HL-60/S4 (cell line): ENCODE results near the gene CLIC4.
"Not testable (repeated sequence)": the region's sequence is repeated elsewhere in the genome, so short reads cannot be mapped to it uniquely, and the experiment has no call there.

ENCODE experiments used
- in situ Hi-C: fragments of 300-500 bp; cut with MboI; formaldehyde crosslinking; loops from 2 replicates; pipeline ENCODE4 v1.14.3; 2022; ENCODE audit warnings: low sequenced_read_pairs

CLIC4 gene

GRCh38 chr1:24771574-24771973 is 26.3 kb downstream of the CLIC4 start:
- in situ Hi-C loops = no loop called here

GRCh38 chr1:24773618-24774017 is 28.4 kb downstream of the CLIC4 start:
- in situ Hi-C loops = no loop called here

DNA sequence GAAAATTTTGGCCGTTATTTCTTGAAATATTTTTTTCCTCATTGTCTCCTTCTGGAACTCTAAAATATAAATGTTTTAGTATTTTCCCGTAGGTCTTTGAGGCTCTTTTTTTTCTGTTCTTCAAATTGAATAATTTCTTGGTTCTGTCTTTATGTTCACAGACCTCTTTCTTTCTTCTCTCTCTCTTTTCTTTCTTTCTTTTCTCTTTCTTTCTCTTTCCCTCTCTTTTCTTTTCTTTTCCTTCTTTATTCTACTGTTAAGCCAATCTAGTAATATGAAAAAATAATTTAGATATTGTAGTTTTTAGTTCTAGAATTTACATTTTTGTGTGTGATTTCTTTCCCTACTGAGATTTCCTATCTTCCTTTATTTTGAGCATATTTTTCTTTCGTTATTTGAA is 30.1 kb downstream of the CLIC4 start:
- in situ Hi-C loops = no loop called here

- in situ Hi-C loops = no loop called here
Measured at GRCh38 chr1:24775916-24776315, 30.7 kb downstream of the CLIC4 start.

DNA sequence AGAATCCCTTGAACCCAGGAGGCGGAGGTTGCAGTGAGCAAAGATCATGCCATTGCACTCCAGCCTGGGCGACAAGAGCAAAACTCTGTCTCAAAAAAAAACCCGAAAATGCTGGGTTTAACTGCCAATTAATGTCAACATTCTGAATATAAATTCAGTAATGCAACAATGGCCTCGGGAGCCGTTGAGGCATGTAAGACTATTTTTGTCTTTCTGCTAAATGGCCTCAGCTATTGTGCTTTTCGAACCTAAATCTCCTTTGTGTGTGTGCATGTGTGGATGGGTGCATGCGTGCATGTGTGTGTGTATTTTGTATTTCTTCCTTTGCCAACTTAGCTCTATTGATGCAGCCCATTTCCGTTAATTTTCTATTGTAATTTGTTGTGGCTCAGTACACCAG is 31.6 kb downstream of the CLIC4 start:
- in situ Hi-C loops = no loop called here

DNA sequence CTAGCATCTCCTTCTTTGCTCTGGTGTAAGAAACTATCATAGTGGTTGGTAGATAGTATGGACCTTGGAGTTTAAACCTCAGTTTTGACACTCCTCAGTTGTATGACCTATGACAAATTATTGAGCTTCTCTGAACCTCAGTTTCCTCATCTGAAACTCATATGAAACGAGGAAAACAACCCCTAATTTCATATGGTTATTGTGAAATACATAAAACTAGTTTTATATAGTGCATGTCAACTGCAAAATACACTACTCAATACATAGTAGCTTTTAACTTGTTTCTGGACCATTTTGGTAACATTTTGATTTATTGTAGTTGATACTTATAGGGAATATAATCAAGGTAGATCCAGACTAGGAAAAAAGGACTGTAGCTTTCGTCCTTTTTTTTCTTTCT is 32.9 kb downstream of the CLIC4 start:
- in situ Hi-C loops = no loop called here

DNA sequence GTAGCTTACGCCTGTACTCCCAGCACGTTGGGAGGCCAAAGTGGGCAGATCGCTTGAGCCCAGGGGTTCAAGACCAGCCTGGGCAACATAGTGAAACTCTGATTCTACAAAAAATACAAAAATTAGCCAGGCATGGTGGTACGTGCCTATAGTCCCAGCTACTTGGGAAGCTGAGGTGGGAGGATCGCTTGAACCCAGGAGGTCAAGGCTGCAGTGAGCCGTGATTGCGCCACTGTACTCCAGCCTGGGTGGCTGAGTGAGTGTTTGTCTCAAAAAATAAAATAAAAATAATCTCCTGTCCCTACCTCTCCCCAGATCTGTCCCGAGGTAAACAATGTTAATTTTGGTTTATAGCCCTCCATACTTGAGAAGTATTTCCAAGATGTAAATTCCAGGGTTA is 34.0 kb downstream of the CLIC4 start:
- in situ Hi-C loops = not testable (repeated sequence)

- in situ Hi-C loops = no loop called here
Measured at GRCh38 chr1:24779689-24780464, 34.6 kb downstream of the CLIC4 start.

GRCh38 chr1:24780626-24781025 is 35.4 kb downstream of the CLIC4 start:
- in situ Hi-C loops = not testable (repeated sequence)

GRCh38 chr1:24782689-24783088 is 37.4 kb downstream of the CLIC4 start:
- in situ Hi-C loops = no loop called here

DNA sequence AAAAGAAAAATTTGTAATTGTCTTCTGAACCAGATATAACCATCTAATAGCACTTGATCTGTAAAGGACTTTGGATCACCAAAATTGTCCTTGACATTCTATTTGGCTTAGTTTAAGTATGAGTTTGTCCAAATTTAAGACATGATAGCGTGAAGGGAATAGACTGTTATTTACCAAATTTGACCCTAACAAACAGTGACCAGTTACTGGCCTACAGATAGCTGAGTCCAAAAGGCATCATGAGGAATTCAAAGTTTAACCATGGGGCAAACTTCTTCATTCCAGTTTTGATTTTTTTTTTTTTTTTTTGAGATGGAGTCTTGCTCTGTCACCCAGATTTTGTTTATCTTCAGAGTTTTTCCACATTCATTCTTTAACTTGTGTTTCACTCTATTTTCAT is 38.5 kb downstream of the CLIC4 start:
- in situ Hi-C loops = no loop called here

GRCh38 chr1:24786191-24786590 is 40.9 kb downstream of the CLIC4 start:
- in situ Hi-C loops = no loop called here

- in situ Hi-C loops = no loop called here
Measured at GRCh38 chr1:24790490-24790889, 45.2 kb downstream of the CLIC4 start.

DNA sequence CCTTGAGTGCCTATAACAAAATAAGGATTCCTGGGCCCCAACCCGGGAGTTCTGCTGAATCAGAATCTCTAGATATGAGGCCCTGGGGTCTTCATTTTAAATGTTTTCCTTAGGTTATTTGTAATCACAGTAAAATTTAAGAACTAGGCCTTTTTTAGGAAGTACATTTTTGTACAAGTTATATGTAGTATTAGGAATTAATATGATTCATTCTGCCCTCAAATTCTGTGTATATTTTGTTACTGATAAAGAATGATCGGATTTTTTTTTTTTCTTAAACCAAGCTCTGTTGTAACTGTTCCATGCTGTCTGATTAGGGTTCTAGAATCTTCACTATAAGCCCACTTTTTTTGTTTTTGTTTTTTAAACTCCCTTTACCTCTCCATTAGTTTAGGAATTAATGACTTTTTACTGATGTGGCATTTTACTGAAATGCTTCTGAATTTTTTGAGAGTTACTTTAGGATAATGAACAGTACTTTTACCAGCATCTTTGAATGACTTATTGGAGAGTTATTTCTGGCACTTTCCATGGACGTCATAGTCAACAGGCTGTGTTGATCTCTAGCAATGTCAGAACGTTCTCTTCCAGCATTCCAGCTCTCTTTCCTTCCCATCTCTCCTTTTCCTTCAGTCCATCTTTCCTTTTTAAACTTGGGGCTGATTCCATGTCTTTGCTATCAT is 48.3 kb downstream of the CLIC4 start:
- in situ Hi-C loops = no loop called here

DNA sequence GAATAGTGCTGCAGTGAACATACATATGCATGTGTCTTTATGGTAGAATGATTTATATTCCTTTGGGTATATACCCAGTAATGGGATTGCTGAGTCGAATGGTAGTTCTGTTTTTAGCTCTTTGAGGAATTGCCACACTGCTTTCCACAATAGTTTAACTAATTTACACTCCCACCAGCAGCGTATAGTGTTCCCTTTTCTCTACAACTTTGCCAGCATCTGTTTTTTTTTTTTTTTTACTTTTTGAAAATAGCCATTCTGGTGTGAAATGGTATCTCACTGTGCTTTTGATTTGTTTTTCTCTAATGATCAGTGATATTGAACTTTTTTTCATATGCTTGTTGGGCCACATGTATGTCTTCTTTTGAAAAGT is 48.9 kb downstream of the CLIC4 start:
- in situ Hi-C loops = not testable (repeated sequence)

- in situ Hi-C loops = no loop called here
Measured at GRCh38 chr1:24795236-24795635, 50.0 kb downstream of the CLIC4 start.

- in situ Hi-C loops = no loop called here
Measured at GRCh38 chr1:24796524-24796923, 51.3 kb downstream of the CLIC4 start.

- in situ Hi-C loops = not testable (repeated sequence)
Measured at GRCh38 chr1:24799242-24799641, 54.0 kb downstream of the CLIC4 start.

DNA sequence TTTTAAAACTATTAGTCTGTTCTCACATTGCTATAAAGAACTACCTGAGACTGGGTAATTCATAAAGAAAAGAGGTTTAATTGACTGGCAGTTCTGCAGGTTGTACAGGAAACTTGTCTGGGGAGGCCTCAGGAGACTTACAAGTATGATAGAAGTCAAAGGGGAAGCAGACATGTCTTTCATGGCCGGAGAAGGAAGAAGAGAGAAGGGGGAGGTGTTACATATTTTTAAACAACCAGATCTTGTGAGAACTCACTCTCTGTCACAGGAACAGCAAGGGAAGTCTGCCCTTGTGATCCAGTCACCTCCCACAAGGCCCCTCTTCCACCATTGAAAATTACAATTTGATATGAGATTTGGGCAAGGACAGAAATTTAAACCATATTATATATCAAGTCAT is 55.9 kb downstream of the CLIC4 start:
- in situ Hi-C loops = no loop called here

DNA sequence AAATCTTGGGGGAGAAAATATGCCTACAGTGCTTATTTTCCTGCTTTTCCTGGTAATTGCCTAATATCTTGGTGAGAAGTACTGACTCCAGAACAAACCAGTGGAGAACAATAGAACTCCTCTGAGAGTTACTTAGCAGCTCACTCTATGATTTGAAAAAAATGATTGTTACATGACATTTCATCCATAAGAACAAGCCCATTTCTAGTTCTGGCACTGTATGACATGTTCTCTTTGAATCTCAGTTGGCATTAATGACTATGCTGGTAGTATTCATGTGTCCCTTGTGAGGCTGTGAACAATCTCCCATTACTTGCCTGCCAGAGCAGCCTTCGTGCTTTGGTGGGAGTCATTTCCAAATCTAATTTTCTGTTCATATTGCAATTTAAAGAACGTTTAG is 58.0 kb downstream of the CLIC4 start:
- in situ Hi-C loops = no loop called here

DNA sequence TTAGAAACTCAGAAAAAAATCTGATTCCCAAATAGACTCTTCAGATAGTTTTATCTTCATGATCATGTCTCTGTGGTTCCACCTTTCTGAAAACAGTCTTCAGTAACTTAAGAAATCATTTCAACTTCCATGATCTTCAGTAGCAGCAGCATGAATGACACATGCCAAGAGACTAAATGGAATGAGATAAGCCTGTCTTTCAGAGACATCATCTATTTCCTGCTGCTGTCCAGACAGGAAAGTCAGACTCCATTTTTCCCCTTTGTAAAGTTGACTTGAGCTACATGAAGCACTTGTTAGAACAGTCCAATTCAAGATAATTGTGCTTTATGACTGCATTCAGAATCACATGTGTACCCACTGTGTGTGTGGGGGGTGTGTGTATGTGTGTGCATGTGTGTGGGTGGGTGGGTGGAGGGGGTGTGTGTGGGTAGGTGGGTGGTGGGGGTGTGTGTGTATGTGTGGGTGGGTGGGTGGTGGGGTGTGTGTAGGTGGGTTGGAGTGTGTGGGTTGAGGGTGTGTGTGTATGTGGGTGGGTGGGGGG is 58.8 kb downstream of the CLIC4 start:
- in situ Hi-C loops = no loop called here

- in situ Hi-C loops = no loop called here
Measured at GRCh38 chr1:24805534-24806301, 60.5 kb downstream of the CLIC4 start.
